Epithelial cell of proximal tubule (primary cell): ENCODE results near the gene FTSJ1. TPM values are rescaled to one million over a fixed set of nuclear protein-coding genes. Genes with fewer than 3 reads are reported as not detected.

Source experiments
- DNase-seq: peaks from one replicate; pipeline ENCODE4 v3.0.0-alpha.2; 2011; ENCODE audit warnings: low read depth
- H3K4me3 ChIP-seq: 2 replicates; pipeline ENCODE4 v1.5.1; 2011; ENCODE audit warnings: low read depth, mild to moderate bottlenecking, low read length
- CTCF ChIP-seq: conservative IDR thresholded peaks from 2 replicates; pipeline ENCODE4 v1.5.1; 2012; ENCODE audit warnings: low read depth, mild to moderate bottlenecking, low read length
- total RNA-seq: library from RNA; depleted of rRNA; stranded (reverse); fragments of >200 nt; gene quantifications from 2 replicates; pipeline ENCODE4 v1.2.3, GENCODE V29; 2015

The FTSJ1 gene
- total RNA-seq, 1 donor from 2014 or later: 63.5 TPM

- H3K4me3 ChIP-seq: peak overlapping the region; percentile 71
- no peak for DNase-seq
- TF ChIP-seq CTCF: no peak
Observed at GRCh38 chrX:48509619-48510018, 33.6 kb downstream of the FTSJ1 start.

GRCh38 chrX:48511560-48511959, 35.6 kb downstream of the FTSJ1 start:
- H3K4me3 ChIP-seq: no peak overlapping the region
- DNase-seq: no peak
- TF ChIP-seq CTCF: peak; percentile 60

GRCh38 chrX:48512371-48512935, 36.5 kb downstream of the FTSJ1 start:
- TF ChIP-seq CTCF: no peak
- DNase-seq: no peak
- H3K4me3 ChIP-seq: no peak overlapping the region

- no peak for TF ChIP-seq CTCF
- DNase-seq: no peak
- H3K4me3 ChIP-seq: no peak overlapping the region
Observed at GRCh38 chrX:48513670-48514069, 37.7 kb downstream of the FTSJ1 start.

GRCh38 chrX:48514126-48514806, 38.3 kb downstream of the FTSJ1 start:
- H3K4me3 ChIP-seq: no peak overlapping the region
- TF ChIP-seq CTCF: no peak
- no peak for DNase-seq

GRCh38 chrX:48514868-48515460, 39.0 kb downstream of the FTSJ1 start:
- no peak for TF ChIP-seq CTCF
- H3K4me3 ChIP-seq: no peak overlapping the region
- no peak for DNase-seq
